ENCODE data around the gene SS18L1. TPM values are rescaled to one million over a fixed set of nuclear protein-coding genes. Genes with fewer than 3 reads are reported as not detected.
A peak's percentile ranks its signal among the peaks of the same experiment; 100 is the strongest.

Gene SS18L1
- total and polyA plus RNA-seq, 2 experiments from 2014 or later, result 2.1 to 13.0 TPM

DNA sequence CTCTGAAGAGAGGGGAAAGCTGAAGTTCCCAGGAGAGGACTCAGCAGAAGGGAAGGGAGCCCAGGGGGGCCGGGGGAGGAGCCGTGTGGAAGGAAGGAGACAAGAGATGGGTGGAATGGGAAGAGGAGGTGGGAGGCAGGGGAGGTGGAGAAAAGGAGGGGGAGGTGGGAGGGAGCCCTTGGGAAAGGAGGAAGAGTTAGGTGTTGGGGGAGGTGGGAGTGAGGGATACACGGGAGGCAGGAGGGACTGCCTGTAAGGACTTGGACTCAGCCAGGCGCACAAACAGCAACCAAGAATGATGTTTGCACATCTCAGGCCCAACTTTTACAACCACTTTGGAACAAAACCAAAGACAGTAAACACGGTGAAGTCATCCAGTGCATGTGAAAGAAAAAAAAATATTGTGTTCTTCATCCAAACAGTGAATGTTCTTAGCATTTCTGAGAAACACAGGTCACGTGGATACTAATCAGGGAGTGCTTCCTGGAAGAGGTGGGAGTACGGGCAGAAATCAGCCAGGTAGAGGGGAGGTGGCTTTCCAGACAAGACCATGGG, 38.7 kb upstream of the SS18L1 start:
- H3K79me2 ChIP-seq, result no peaks in the 10 kb centered on the region
- no peaks in the 10 kb centered on the region for H3K27me3 ChIP-seq
- no peak overlapping the region for H3K4me2 ChIP-seq
- no peak overlapping the region for H2AFZ ChIP-seq
- peaks cover 4% of the 10 kb centered on the region for H3K9me3 ChIP-seq (ENCODE audit: low read depth)
- H3K4me3 ChIP-seq, result no peak overlapping the region
- H3K9me2 ChIP-seq (replicated peaks; ENCODE audit: insufficient read depth), result no peaks in the 10 kb centered on the region
- TF ChIP-seq EZH2 (IDR thresholded peaks at IDR 0.05; ENCODE audit: borderline replicate concordance), result no peak
- TF ChIP-seq EZH2phosphoT487 (IDR thresholded peaks at IDR 0.05; ENCODE audit: low read depth, severe bottlenecking, unreplicated experiment), result no peak
- peak; percentile 54 for DNase-seq (ENCODE audit: low spot score)
- no peaks in the 10 kb centered on the region for H4K20me1 ChIP-seq (ENCODE audit: insufficient read depth, poor library complexity, severe bottlenecking)
- WGBS (ENCODE audit: low lambda C conversion rate, missing lambda C conversion rate), result 29% methylated on average over 5 of the region's 7 CpGs
- peaks cover 6% of the 10 kb centered on the region for H3K4me1 ChIP-seq (ENCODE audit: insufficient read depth)
- H3K36me3 ChIP-seq (replicated peaks; ENCODE audit: insufficient read depth, low read depth), result no peaks in the 10 kb centered on the region
- peak overlapping the region; percentile 67 for H3K27ac ChIP-seq

DNA sequence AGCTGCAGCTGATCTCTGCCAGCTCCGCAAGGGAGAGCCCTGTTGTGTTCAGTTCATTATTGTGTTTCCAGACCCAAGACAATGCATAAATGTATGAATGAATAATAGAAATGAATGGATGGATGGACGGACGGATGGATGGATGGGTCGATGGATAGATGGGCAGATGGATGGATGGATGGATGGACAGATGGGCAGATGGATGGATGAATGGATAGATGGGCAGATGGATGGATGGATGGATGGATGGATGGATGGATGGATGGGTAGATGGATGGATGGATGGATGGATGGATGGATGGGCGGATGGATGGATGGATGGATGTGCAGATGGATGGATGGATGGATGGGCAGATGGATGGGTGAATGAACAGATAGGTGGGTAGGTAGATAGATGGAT, 38.0 kb upstream of the SS18L1 start:
- TF ChIP-seq EZH2 (IDR thresholded peaks at IDR 0.05; ENCODE audit: borderline replicate concordance), result no peak
- no peak for TF ChIP-seq CTCF (IDR thresholded peaks at IDR 0.05; ENCODE audit: poor library complexity)
- TF ChIP-seq EZH2phosphoT487 (IDR thresholded peaks at IDR 0.05; ENCODE audit: low read depth, severe bottlenecking, unreplicated experiment), result no peak
- Histone ChIP-seq H3K36me3 (replicated peaks; ENCODE audit: insufficient read depth, low read depth) (no peaks in the 10 kb centered on the region), H3K9me3 (ENCODE audit: low read depth) (peaks cover 4% of the 10 kb centered on the region), H3K4me3 (no peak overlapping the region), H3K27me3 (no peaks in the 10 kb centered on the region), H4K20me1 (ENCODE audit: insufficient read depth, poor library complexity, severe bottlenecking) (no peaks in the 10 kb centered on the region), H3K27ac (peak overlapping the region; percentile 67), H3K79me2 (no peaks in the 10 kb centered on the region), H2AFZ (no peak overlapping the region), H3K9me2 (replicated peaks; ENCODE audit: insufficient read depth) (no peaks in the 10 kb centered on the region), H3K4me2 (no peak overlapping the region), H3K4me1 (ENCODE audit: insufficient read depth) (peaks cover 6% of the 10 kb centered on the region)
- 92% methylated on average over 5 of the region's 5 CpGs for WGBS (ENCODE audit: low lambda C conversion rate, missing lambda C conversion rate)
- no peak for DNase-seq (ENCODE audit: low spot score)

DNA sequence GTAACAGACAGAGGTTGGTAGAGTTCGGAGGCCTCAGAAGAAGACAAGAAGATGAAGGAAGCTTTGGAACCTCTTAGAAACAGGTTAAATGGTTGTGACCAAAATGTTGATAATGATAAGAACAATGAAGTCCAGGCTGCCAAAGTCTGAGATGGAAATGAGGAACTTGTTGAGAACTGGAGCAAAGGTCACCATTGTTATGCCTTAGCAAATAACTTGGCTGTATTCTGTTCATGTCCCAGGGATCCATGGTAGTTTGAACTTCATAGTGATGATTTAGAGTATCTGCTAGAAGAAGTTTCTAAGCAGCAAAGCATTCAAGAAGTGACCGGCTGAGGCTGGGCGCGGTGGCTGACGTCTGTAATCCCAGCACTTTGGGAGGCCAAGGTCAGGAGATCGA, 32.4 kb upstream of the SS18L1 start:
- no peak overlapping the region for H2AFZ ChIP-seq
- WGBS (ENCODE audit: low lambda C conversion rate, missing lambda C conversion rate), result 90% methylated on average over 6 of the region's 6 CpGs
- no peaks in the 10 kb centered on the region for H3K4me1 ChIP-seq (ENCODE audit: insufficient read depth)
- no peak overlapping the region for H3K27ac ChIP-seq
- H3K79me2 ChIP-seq, result no peaks in the 10 kb centered on the region
- H3K9me2 ChIP-seq (replicated peaks; ENCODE audit: insufficient read depth), result no peaks in the 10 kb centered on the region
- no peaks in the 10 kb centered on the region for H3K27me3 ChIP-seq
- no peaks in the 10 kb centered on the region for H3K36me3 ChIP-seq (replicated peaks; ENCODE audit: insufficient read depth, low read depth)
- no peak for TF ChIP-seq EZH2 (IDR thresholded peaks at IDR 0.05; ENCODE audit: borderline replicate concordance)
- no peak for TF ChIP-seq EZH2phosphoT487 (IDR thresholded peaks at IDR 0.05; ENCODE audit: low read depth, severe bottlenecking, unreplicated experiment)
- no peak for TF ChIP-seq CTCF (IDR thresholded peaks at IDR 0.05; ENCODE audit: poor library complexity)
- peaks cover 4% of the 10 kb centered on the region for H3K9me3 ChIP-seq (ENCODE audit: low read depth)
- H3K4me2 ChIP-seq, result no peak overlapping the region
- no peaks in the 10 kb centered on the region for H4K20me1 ChIP-seq (ENCODE audit: insufficient read depth, poor library complexity, severe bottlenecking)
- H3K4me3 ChIP-seq, result no peak overlapping the region
- no peak for DNase-seq (ENCODE audit: low spot score)

DNA sequence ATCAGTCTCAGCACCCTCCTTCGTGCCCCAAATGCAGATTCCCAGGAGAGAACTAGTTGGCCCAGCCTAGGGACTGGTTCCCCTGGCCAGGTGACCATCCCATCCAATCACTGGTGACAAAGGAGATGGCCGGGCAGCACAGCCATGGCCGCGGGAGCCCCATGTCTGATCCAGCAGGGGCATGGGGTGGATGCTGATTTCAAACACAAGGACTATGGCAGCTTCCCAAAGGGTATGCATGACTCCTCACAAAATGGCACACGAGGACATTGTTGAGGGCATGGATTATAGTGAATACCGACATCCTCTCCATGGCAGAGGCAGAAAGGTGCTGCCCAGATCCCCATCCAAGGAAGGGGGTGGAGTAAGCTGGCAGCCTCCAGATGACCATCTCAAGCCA, 31.2 kb upstream of the SS18L1 start:
- no peaks in the 10 kb centered on the region for H4K20me1 ChIP-seq (ENCODE audit: insufficient read depth, poor library complexity, severe bottlenecking)
- no peak for TF ChIP-seq EZH2phosphoT487 (IDR thresholded peaks at IDR 0.05; ENCODE audit: low read depth, severe bottlenecking, unreplicated experiment)
- H2AFZ ChIP-seq, result no peak overlapping the region
- H3K9me2 ChIP-seq (replicated peaks; ENCODE audit: insufficient read depth), result no peaks in the 10 kb centered on the region
- no peak for DNase-seq (ENCODE audit: low spot score)
- 96% methylated on average over 6 of the region's 6 CpGs for WGBS (ENCODE audit: low lambda C conversion rate, missing lambda C conversion rate)
- no peaks in the 10 kb centered on the region for H3K27me3 ChIP-seq
- no peak overlapping the region for H3K4me3 ChIP-seq
- peaks cover 4% of the 10 kb centered on the region for H3K9me3 ChIP-seq (ENCODE audit: low read depth)
- no peaks in the 10 kb centered on the region for H3K79me2 ChIP-seq
- H3K4me1 ChIP-seq (ENCODE audit: insufficient read depth), result no peaks in the 10 kb centered on the region
- H3K27ac ChIP-seq, result no peak overlapping the region
- H3K4me2 ChIP-seq, result no peak overlapping the region
- no peaks in the 10 kb centered on the region for H3K36me3 ChIP-seq (replicated peaks; ENCODE audit: insufficient read depth, low read depth)
